Gastrocnemius medialis (tissue), 4 donors: Measurements from ENCODE around the gene ABI3BP. TPM values are rescaled to one million over a fixed set of nuclear protein-coding genes. Genes with fewer than 3 reads are reported as not detected.

ENCODE experiments used
- ATAC-seq, 2 donors: fragments of 150-250 bp; one replicate each; pipeline ENCODE4 v1.9.1; 2016
- DNase-seq, 2 donors: peaks; one replicate each; pipeline ENCODE4 v3.0.0-alpha.2; 2019
- H3K27ac ChIP-seq, 4 donors: fragments of 200-600 bp; sonication (generic); 1 replicate in 1 of 4; 2 replicates in 3 of 4; pipeline ENCODE4 v1.5.1; 2016 to 2018; ENCODE audit warnings: mild to moderate bottlenecking in 2 of 4, moderate library complexity in 1 of 4
- H3K27me3 ChIP-seq, 3 donors: fragments of 200-600 bp; sonication (generic) in 2 of 3; 1 replicate in 1 of 3; 2 replicates in 2 of 3; pipeline versions ENCODE4 v1.5.1 to v1.6.0; 2016 to 2019; ENCODE audit warnings: mild to moderate bottlenecking in 1 of 3, moderate library complexity in 1 of 3
- H3K36me3 ChIP-seq, 2 donors: fragments of 200-600 bp; sonication (generic) in 1 of 2; one replicate each; pipeline ENCODE4 v1.5.1; 2017 to 2018
- H3K4me1 ChIP-seq, 2 donors: fragments of 200-600 bp; sonication (generic) in 1 of 2; one replicate each; pipeline ENCODE4 v1.5.1; 2016 to 2017; ENCODE audit warnings: mild to moderate bottlenecking in 2 of 2
- H3K4me3 ChIP-seq, 4 donors: fragments of 200-600 bp; sonication (generic) in 3 of 4; 1 replicate in 1 of 4; 2 replicates in 3 of 4; pipeline ENCODE4 v1.5.1; 2016 to 2019; ENCODE audit warnings: mild to moderate bottlenecking in 2 of 4
- H3K9me3 ChIP-seq, 3 donors: fragments of 200-600 bp; sonication (generic) in 2 of 3; 1 replicate in 1 of 3; 2 replicates in 2 of 3; pipeline ENCODE4 v1.5.1; 2016 to 2019
- POLR2A ChIP-seq, 2 donors: fragments of 450-650 bp; IDR thresholded peaks; one replicate each; pipeline ENCODE4 v1.6.1; 2017; ENCODE audit warnings: antibody characterized with exemption in 2 of 2, mild to moderate bottlenecking in 2 of 2, moderate library complexity in 2 of 2
- in situ Hi-C, 4 donors: fragments of 200-750 bp; cut with MboI; loops; one replicate each; pipeline versions ENCODE4 v1.15.0 to v1.8.0; 2017; ENCODE audit warnings: low sequenced_read_pairs in 4 of 4
- intact Hi-C: fragments of 100-400 bp; cut with DNase I; formaldehyde crosslinking; loops from one replicate; pipeline ENCODE4 v1.15.1; 2023; ENCODE audit warnings: low total_unique reads
- total RNA-seq, 4 donors: library from RNA; depleted of rRNA; stranded (reverse); fragments of >200 nt; gene quantifications; one replicate each; pipeline versions ENCODE4 v1.1.0 to v1.2.3, GENCODE V29; 2016
- TF ChIP-seq, protein P1 (sequence below), 5 experiments: fragments of 450-650 bp in 3 of 5; fragments of 200-600 bp in 2 of 5; sonication (generic) in 2 of 5; IDR thresholded peaks in 4 of 5; conservative IDR thresholded peaks in 1 of 5; 1 replicate in 4 of 5; 2 replicates in 1 of 5; pipeline ENCODE4 v1.5.1; 2016 to 2019; ENCODE audit warnings: antibody characterized with exemption in 5 of 5, mild to moderate bottlenecking in 3 of 5, moderate library complexity in 3 of 5

ABI3BP gene
- total RNA-seq, 4 donors from 2014 or later = 15.3 to 21.8 (median 19.5) TPM

- in situ Hi-C loops (no loop called here), intact Hi-C loops (no loop called here)
- no peaks in the 10 kb centered on the region for H3K9me3 ChIP-seq
- H3K4me1 ChIP-seq = no peaks in the 10 kb centered on the region
- H3K27me3 ChIP-seq = no peaks in the 10 kb centered on the region
- TF ChIP-seq POLR2A (IDR thresholded peaks at IDR 0.05) = no peak
- H3K36me3 ChIP-seq = no peaks in the 10 kb centered on the region
- DNase-seq (no peak), ATAC-seq (no peak)
- H3K27ac ChIP-seq = no peak overlapping the region
- no peak overlapping the region for H3K4me3 ChIP-seq
These were observed 43.5 kb upstream of the ABI3BP start for GRCh38 chr3:101036676-101037075.

DNA sequence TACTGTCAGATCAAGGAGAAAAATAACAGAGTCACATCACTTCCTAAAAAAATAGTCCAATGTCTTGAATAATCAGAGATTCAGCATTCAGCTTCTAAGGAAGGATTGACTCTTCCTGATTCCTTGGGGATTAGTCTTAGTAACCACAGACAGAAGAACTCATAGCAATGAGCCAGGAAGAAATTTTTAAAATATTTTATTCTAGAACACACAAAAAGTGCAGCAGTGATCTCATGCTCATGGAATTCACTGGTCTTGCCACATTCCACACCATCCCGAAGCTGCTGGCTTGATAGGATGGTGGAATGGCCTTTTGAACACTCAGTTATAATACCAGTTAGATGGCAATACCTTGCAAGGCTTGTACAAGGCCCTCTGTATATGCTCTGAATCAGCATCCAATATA lies 43.0 kb upstream of the ABI3BP start:
- in situ Hi-C loops = no loop called here
- ATAC-seq = peak; percentile 65 to 78
- Histone ChIP-seq H3K27ac (peak overlapping the region in 1 of 4 donors; percentile 31), H3K27me3 (no peaks in the 10 kb centered on the region), H3K4me3 (no peak overlapping the region), H3K36me3 (no peaks in the 10 kb centered on the region), H3K9me3 (no peaks in the 10 kb centered on the region), H3K4me1 (no peaks in the 10 kb centered on the region)
- peak in 1 of 2 donors; percentile 24 for DNase-seq
- intact Hi-C loops = no loop called here
- TF ChIP-seq, protein P1, sequence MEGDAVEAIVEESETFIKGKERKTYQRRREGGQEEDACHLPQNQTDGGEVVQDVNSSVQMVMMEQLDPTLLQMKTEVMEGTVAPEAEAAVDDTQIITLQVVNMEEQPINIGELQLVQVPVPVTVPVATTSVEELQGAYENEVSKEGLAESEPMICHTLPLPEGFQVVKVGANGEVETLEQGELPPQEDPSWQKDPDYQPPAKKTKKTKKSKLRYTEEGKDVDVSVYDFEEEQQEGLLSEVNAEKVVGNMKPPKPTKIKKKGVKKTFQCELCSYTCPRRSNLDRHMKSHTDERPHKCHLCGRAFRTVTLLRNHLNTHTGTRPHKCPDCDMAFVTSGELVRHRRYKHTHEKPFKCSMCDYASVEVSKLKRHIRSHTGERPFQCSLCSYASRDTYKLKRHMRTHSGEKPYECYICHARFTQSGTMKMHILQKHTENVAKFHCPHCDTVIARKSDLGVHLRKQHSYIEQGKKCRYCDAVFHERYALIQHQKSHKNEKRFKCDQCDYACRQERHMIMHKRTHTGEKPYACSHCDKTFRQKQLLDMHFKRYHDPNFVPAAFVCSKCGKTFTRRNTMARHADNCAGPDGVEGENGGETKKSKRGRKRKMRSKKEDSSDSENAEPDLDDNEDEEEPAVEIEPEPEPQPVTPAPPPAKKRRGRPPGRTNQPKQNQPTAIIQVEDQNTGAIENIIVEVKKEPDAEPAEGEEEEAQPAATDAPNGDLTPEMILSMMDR (IDR thresholded peaks at IDR 0.05 in 4 of 5, conservative IDR thresholded peaks at IDR 0.05 in 1 of 5) = no peak
- no peak for TF ChIP-seq POLR2A (IDR thresholded peaks at IDR 0.05)

- Histone ChIP-seq H3K27me3 (no peaks in the 10 kb centered on the region), H3K27ac (no peak overlapping the region), H3K4me1 (no peaks in the 10 kb centered on the region), H3K9me3 (peaks cover 0 to 4% (median 0%) of the 10 kb centered on the region in 3 donors), H3K4me3 (no peak overlapping the region), H3K36me3 (no peaks in the 10 kb centered on the region)
- no peak for DNase-seq
- ATAC-seq = no peak
- intact Hi-C loops = no loop called here
- in situ Hi-C loops = no loop called here
- TF ChIP-seq, protein P1 (IDR thresholded peaks at IDR 0.05 in 4 of 5, conservative IDR thresholded peaks at IDR 0.05 in 1 of 5) = no peak
- TF ChIP-seq POLR2A (IDR thresholded peaks at IDR 0.05) = no peak
These were observed 34.1 kb upstream of the ABI3BP start for GRCh38 chr3:101027286-101027685.

DNA sequence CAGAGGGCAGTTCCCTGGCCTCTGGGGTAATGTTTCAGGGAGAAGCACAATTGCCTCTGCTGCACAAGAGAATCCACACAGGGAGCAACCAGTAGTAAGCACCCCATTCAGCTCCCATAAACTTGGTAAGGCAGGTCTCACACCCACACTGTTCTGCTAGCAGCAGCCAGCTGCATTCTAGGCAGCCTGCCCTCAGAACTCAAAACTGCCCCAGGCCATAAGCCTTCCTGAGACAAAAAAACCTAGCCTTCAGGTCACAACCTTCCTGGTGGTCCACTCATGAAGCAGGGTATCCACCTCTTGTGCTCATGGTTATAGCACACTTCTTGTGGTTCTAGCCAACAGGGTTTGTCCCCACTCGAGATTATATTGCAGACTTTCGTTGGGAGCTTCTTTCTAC lies 33.7 kb upstream of the ABI3BP start:
- no peak for TF ChIP-seq POLR2A (IDR thresholded peaks at IDR 0.05)
- TF ChIP-seq, protein P1 (IDR thresholded peaks at IDR 0.05 in 4 of 5, conservative IDR thresholded peaks at IDR 0.05 in 1 of 5) = no peak
- DNase-seq (no peak), ATAC-seq (no peak)
- in situ Hi-C loops (no loop called here), intact Hi-C loops (no loop called here)
- H3K4me1 ChIP-seq = no peaks in the 10 kb centered on the region
- no peak overlapping the region for H3K4me3 ChIP-seq
- H3K36me3 ChIP-seq = no peaks in the 10 kb centered on the region
- H3K27me3 ChIP-seq = no peaks in the 10 kb centered on the region
- H3K27ac ChIP-seq = no peak overlapping the region
- peaks cover 0 to 4% (median 0%) of the 10 kb centered on the region in 3 donors for H3K9me3 ChIP-seq

GRCh38 chr3:101026244-101026643 lies 33.0 kb upstream of the ABI3BP start:
- H3K9me3 ChIP-seq = peaks cover 0 to 4% (median 0%) of the 10 kb centered on the region in 3 donors
- H3K27ac ChIP-seq = no peak overlapping the region
- H3K36me3 ChIP-seq = no peaks in the 10 kb centered on the region
- intact Hi-C loops = no loop called here
- H3K4me1 ChIP-seq = no peaks in the 10 kb centered on the region
- no peak for DNase-seq
- in situ Hi-C loops = no loop called here
- ATAC-seq = no peak
- H3K4me3 ChIP-seq = no peak overlapping the region
- H3K27me3 ChIP-seq = no peaks in the 10 kb centered on the region
- no peak for TF ChIP-seq POLR2A (IDR thresholded peaks at IDR 0.05)
- TF ChIP-seq, protein P1 (IDR thresholded peaks at IDR 0.05 in 4 of 5, conservative IDR thresholded peaks at IDR 0.05 in 1 of 5) = no peak
